GM18870 (cell line): ENCODE data around the gene CEP290.
"Not testable (repeated sequence)": the region's sequence is repeated elsewhere in the genome, so short reads cannot be mapped to it uniquely, and the experiment has no call there.

ENCODE experiments used
- ATAC-seq: cut with Tn5 transposase; IDR thresholded peaks from one replicate; pipeline ENCODE4 v1.9.1; 2021; ENCODE audit warnings: moderate library complexity; ENCODE audit not compliant: unreplicated experiment

CEP290 gene

DNA sequence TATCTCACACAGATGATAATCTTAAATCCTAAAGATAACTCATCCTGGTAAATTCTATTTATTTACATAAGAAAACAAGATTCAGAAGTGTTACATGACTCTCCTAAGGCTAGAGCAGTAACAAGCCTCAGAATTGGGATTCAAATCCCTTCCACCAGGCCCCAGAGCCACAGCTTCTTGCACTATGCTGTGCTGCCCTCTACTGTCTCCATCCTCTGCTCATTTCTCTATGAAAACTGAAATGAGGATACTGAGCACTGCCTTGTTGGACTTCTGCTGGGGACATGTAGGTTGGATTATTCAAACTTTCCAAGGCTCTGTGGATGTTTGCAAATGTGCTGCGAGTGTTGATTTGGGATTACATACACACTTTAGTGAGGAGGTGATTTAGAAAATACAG is 89.2 kb downstream of the CEP290 start:
- peak; percentile 47 for ATAC-seq

DNA sequence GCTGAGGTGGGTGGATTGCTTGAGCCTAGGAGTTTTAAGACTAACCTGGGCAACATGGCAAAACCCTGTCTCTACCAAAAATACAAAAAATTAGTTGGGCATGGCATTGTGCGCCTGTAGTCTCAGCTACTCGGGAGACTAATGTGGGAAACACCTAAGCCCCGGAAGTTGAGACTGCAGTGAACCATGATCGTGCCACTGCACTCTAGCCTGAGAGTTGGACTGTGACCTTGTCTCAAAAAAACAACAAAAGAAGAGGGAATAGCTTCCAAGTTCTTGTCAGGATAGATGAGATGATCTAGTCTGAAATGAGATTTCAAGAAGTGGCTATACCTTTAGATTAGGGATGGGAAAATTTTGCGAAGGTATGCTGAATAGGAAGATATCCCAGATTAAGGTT is 97.9 kb downstream of the CEP290 start:
- ATAC-seq: no peak

- ATAC-seq: no peak
Measured at GRCh38 chr12:88037770-88038169, 104.1 kb downstream of the CEP290 start.

- no peak for ATAC-seq
Measured at GRCh38 chr12:88036353-88036965, 105.4 kb downstream of the CEP290 start.

GRCh38 chr12:88035907-88036289 is 106.0 kb downstream of the CEP290 start:
- ATAC-seq: peak; percentile 15

DNA sequence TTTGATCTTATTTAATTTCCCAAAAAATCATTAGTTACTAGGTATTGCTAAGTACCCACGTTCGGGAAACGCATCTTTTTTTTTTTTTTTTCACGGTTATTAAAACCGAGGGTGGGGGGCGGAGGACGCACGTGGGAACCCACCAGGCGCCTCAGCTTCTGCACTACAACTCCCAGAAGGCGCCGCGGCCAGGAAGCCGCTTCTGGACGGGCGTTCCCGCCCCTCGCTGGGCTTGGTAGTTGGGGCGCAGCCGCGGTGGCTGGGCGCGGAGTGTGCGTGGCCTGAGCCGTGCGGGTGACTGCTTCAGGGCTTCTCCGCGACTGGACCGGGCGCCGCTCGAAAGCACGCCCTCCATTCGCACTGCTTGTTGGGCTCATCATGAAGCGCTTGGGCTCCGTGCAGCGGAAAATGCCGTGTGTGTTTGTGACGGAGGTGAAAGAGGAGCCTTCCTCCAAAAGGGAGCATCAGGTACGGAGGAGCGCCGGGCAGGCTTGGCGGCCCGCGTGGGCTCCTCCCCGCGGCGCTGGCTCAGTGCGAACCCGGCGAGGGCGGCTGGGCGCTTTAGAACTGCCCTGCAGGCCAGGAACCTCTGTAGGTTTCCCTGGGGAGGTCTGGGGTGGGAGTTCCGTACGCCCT is 106.5 kb downstream of the CEP290 start:
- peak; percentile 97 for ATAC-seq

GRCh38 chr12:88031161-88031560 is 110.7 kb downstream of the CEP290 start:
- not testable (repeated sequence) for ATAC-seq

DNA sequence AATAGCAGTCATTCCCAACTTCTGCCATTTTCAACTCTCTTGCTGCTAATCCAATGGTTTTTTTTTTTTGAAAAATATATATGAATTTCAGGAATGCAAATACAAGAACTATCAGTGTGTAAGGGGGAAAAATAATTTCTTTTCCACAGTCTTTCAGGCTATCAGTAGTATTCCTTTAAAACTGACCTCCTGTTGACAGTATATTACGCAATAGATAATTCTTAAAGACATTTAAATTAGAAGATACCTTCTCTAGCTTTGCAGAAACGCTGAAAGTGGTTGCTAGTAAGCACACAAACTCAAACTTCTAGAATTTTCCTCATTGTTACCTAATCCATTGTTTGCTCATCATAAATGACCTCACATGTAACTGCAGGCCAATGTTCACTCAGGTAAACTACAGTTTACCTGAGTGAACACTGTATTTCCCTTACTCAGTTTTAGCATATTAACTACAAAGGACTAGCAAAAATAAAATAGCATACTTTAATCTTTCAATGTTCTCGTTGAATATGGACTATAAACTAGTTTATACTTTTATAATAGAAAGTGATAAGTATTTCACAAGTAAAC is 112.7 kb downstream of the CEP290 start, which contains the start of gene C12orf50:
Gene C12orf50 (minus strand): TSS at position 309 of the 573 bp plus-strand sequence. CDS start 2,439 bp downstream, outside the sequence.
- no peak for ATAC-seq

DNA sequence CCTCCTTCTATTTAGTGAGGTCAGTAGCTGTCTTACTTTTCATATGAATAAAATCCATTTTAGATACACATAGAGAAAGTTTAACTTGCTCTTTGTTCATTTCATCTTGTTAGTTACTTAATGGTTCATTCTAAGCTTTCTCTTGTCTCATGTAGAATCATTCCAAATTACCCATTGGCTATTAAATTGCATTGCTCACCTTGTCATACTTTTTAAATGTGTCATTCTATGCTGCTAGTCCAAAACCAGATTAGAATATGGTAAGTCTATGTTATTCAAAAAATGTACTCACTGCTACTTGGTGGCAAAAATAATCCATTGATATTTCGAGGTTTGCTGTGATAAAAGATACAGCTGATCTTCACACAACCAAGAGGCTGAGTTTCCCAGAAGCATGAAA is 115.7 kb downstream of the CEP290 start:
- ATAC-seq: no peak

GRCh38 chr12:88017964-88018363 is 123.9 kb downstream of the CEP290 start:
- ATAC-seq: no peak

DNA sequence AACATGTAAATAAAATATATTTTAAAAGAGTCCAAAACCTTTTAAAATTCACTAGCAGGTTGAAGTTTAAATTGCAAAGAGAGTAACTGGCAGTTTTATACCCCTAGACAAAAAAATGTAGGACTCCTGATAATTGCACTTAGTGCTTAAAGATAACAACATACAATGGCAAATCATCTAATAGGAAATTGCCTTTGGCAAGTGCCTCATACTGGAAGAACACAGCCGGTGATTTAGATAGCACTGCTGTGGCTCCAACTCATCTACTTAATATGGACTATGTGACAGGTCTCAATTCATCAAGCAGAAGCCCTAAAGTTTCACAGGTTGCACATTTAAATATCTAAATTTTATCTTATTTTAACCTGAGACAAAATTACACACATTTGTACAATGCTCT is 126.1 kb downstream of the CEP290 start:
- no peak for ATAC-seq

DNA sequence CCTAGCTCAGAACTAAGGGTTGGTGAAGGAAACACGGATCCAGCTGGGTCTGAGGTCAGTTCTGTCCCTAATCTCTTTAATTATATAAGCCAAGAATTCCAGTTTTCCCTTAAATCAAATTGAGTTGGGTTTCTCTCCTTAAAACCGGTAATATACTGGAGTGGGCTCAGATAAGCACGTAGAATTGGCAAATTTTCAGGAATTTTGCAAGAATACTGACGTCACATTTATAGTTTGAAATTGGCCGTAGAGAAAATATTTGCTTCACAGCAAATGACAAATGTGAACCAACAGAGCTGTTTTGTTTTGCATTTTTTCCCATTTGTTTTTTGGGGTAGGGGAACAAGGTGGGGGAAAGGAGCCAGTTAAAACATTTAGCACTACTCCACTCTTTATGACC is 130.1 kb downstream of the CEP290 start:
- ATAC-seq: no peak

DNA sequence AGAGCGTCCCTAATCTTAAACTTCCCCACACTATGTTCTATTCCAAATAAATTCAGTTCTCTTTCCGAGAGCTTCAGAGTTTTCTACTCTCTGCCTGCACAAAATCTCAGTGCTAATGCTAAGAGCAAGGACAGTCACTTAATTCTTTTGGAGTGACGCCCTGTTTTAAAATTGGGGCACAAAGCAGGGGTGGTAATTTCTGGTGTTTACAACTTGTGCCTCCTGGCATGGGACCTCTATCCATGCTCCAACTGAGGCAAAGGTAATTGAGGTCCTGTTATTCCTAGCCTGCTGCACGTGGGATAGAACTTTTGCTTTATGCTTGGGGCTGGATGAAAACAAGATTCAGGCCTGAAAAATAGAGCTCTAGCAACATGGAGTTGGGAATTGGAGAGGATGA is 135.5 kb downstream of the CEP290 start:
- no peak for ATAC-seq

DNA sequence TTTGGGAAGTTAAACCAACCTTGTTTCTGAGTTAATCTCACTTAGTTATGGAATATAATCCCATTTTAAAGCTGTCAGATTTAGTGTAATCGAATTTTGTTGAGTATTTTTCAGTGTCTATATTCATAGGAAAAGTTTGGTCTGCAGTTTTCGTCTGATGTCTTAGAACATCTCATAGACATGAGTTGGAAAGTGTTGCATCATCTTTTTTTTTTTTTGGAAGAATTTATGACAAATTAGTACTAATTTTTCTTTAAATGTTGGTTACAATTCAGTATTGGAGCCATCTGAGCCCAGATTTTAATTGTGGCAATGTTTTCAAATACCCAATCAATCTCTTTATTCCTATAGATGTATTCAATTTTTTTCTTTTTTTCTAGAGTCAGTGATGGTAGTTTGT is 140.6 kb downstream of the CEP290 start:
- no peak for ATAC-seq
